Measurements from ENCODE around the gene DNAJC5.

GRCh38 chr20:63930971-63931553 lies 36.1 kb downstream of the DNAJC5 start:
- no peak for TF ChIP-seq CTCF (IDR thresholded peaks at IDR 0.05)
- no peak for TF ChIP-seq NFYB (CRISPR knock-in tag; conservative IDR thresholded peaks at IDR 0.05; ENCODE audit: low read depth)
- no peak for TF ChIP-seq ATF3 (CRISPR knock-in tag; conservative IDR thresholded peaks at IDR 0.05)
- no peak for TF ChIP-seq CREB1 (CRISPR knock-in tag; IDR thresholded peaks at IDR 0.05)
- no peak for TF ChIP-seq NR1H2 (CRISPR knock-in tag; IDR thresholded peaks at IDR 0.05)
- no peak for TF ChIP-seq ZNF423 (CRISPR knock-in tag; IDR thresholded peaks at IDR 0.05)
- no peak for TF ChIP-seq ETV6 (CRISPR knock-in tag; IDR thresholded peaks at IDR 0.05)
- TF ChIP-seq USF2 (CRISPR knock-in tag; IDR thresholded peaks at IDR 0.05) = no peak
- TF ChIP-seq TCF7 (CRISPR knock-in tag; IDR thresholded peaks at IDR 0.05; ENCODE audit: low read depth) = no peak
- TF ChIP-seq ATF2 (CRISPR knock-in tag; IDR thresholded peaks at IDR 0.05; ENCODE audit: borderline replicate concordance, low read depth) = no peak
- TF ChIP-seq TP53 (CRISPR knock-in tag; IDR thresholded peaks at IDR 0.05) = no peak
- TF ChIP-seq ATF6 (CRISPR knock-in tag; IDR thresholded peaks at IDR 0.05) = no peak
- TF ChIP-seq GTF2I (CRISPR knock-in tag; conservative IDR thresholded peaks at IDR 0.05) = no peak
